ENCODE results near the gene STOM. TPM values are rescaled to one million over a fixed set of nuclear protein-coding genes. Genes with fewer than 3 reads are reported as not detected.

Gene STOM
- polyA plus RNA-seq, 4 donors: 71.7 to 90.3 (median 83.5) TPM

DNA sequence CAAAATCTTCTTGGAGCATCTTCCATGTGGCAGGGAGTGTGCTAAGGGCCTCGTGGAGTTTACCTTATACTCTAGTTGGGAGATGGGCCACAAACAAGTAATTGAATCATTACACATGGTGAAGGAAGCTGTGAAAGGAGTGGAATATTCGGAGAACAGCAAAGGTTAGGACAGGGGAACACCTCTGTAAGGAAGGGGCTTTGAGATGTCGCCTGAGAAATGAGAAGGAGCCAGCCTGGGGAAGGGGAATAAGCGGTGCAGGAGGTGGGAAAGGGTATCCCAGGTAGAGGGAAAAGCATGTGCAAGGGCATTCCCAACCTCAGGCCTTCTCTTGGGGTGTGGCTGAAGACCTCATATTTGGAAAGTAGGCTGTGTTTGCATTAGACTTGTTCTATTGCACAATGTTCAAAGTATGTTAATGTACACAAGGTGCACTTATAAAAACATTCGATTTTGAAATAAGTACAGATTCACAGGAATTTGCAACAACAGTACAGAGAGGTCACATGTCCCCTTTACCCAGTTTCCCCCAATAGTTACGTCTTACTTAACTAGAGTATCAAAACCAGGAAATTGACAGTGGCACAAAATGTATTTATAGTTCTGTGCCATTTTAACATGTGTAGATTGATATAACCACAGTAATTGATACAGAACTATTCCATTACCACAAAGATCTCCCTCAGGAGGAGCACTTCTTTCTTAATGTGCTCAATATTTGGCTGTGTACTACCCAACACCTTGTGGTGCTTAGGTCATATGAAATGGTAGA lies 2.4 kb upstream of the STOM start:
- DNase-seq (ENCODE audit: low read depth in 4 of 4, low spot score in 3 of 4): no peak

DNA sequence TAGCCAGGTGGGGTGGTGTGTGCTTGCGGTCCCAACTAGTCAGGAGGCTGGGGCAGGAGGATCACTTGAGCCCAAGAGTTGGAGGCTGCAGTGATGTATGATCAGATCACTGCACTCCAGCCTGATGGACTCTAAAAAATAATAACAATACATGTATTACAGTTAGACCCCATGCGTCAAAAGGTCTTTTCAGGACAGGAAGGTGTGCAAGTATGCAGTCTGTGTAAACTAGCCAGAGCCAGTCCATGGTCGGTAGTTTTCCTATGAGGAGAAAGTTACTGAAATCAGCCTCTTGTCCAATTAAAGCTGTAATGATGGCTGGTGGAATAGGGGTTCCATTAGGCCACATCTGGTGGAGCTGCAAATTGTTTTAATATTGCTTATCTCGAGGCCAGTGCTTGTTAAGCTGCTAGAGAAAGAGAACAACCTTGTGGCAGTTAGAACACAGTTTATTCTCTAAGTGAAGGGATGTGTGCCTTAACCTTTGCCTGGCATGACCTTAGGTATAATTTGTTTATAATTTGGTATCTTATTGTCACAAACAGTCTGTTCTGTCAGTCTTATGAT lies 1.5 kb upstream of the STOM start:
- DNase-seq (ENCODE audit: low read depth in 4 of 4, low spot score in 3 of 4): no peak

DNA sequence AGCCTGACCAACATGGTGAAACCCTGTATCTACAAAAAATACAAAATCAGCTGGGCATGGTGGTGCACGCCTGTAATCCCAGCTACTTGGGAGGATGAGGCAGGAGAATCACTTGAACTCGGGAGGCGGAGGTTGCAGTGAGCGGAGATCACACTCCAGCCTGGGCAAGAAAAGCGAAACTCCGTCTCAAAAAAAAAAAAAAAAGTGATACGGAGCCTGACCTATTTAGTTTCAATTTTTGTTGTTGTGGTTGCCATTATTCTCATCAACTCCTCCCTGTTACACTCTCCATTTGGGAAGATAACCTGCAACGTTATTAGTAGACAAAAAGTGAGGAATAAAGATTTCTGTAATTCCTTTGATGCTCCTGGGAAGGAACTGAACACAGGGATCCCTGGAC lies 1.3 kb downstream of the STOM start:
- no peak for DNase-seq (ENCODE audit: low read depth in 4 of 4, low spot score in 3 of 4)

DNA sequence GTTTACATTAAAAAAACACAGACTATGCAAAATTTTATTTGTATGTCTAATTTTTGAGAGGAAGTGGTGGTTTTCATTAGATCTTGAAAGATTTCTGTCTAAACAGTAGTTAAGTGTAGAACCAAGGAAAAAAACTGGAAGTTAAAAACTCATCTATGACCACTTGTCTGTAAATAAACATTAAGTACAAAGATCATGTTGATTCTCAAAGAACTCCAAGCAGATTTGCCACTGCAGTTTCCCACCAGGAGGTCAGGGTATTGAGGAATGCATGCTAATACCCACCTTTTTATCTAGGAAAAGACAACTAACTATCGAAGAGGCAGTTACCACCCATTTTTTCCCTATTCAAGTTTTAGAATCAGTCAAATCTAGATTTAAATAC lies 1.9 kb downstream of the STOM start:
- no peak for DNase-seq (ENCODE audit: low read depth in 4 of 4, low spot score in 3 of 4)

DNA sequence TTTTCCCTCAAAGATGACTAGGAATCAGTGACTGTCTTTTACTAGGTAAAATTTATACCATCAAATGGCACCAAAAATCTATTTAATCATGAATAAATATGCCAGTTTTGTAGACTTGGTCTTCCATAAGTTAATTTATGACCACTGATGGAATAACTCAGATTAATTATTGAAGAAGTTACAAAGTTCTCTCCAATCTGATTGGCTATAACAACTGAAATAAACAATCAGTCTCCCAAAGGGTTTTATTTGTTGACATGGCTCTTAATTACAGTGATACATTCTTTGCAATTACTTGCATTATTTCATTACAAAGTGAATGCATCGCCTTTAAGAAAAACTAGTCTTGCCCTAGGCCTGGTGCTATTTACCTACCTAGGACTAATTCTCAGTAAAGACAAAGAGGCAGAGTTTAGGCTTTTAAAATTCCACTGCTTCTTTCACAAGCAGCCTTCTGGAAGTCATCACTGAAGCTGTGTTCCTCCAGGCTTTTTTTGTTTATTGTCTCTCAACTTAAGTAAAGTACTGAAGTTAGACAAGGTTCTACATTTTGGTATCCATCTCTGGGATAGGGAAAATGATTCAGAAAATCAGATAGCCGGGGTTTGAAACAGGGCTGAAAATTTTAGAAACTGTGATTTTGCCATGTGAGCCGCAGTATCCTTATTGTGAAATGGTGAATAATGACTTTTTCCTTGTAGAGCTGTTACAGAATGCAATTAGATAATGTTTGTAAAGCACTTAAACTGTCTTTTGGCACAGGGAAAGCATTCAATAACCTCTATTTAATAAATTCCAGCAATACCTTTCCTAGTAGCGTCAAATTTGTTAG lies 2.5 kb downstream of the STOM start:
- no peak for DNase-seq (ENCODE audit: low read depth in 4 of 4, low spot score in 3 of 4)

DNA sequence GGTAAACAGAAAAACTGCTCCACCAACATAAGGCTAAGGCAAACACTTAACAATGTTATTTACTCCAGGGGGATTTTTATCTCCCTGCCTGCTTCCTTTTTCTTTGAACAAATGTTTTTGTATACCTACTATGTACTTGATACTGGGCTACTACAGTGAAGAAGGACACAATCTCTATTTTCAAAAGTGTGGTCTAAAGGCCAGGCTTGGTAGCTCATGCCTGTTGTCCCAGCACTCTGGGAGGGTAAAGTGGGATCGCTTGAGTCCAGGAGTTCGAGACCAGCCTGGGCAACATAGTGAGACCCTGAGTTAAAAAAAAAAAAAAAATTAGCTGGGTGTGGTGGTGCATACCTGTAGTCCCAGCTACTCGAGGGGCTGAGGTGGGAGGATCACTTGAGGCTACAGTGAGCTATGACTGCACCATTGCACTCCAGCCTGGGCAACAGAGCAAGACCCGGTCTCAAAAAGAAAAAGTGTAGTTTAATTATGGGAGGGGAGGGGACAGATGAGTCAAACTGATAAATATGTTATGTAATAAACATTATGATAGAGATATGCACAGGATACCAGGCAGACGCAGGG lies 3.3 kb downstream of the STOM start:
- no peak for DNase-seq (ENCODE audit: low read depth in 4 of 4, low spot score in 3 of 4)

DNA sequence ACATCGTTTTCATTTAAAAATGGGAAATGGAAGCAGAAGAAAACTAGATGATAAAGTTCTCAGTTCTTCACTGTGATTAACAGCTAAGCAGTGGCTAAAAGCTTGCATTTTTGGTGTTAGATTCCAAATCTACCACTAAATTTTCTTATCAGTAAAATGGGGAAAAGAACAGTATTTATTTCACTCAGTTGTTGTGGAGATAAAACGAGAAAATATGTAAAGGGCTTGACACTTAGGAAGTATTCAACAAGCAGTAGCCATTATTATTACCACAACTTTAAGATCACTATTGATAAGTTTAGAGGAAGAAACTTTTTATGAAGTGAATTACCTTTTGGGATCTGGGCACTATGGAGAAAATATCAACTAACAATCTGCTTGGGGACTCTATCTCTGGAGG lies 4.5 kb downstream of the STOM start:
- DNase-seq (ENCODE audit: low read depth in 4 of 4, low spot score in 3 of 4): no peak

DNA sequence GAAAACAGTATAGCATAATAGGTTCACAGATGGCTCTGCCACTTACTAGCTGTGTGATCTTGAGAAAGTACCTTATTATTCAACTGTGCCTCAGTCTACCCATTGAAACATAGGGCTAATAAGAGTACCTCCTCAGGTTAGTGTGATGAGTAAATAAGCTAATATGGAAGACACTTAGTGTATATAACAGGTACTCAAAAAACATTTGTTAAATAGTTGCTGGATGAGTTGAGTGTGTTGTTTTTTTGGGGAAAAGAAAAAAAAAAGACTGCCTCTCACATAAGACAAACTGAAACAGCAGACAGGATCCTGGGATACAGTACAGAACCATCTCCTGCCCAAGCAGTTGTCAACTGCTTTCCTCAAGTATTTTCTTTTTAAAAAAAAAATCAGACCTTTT lies 5.2 kb downstream of the STOM start:
- DNase-seq (ENCODE audit: low read depth in 4 of 4, low spot score in 3 of 4): no peak

DNA sequence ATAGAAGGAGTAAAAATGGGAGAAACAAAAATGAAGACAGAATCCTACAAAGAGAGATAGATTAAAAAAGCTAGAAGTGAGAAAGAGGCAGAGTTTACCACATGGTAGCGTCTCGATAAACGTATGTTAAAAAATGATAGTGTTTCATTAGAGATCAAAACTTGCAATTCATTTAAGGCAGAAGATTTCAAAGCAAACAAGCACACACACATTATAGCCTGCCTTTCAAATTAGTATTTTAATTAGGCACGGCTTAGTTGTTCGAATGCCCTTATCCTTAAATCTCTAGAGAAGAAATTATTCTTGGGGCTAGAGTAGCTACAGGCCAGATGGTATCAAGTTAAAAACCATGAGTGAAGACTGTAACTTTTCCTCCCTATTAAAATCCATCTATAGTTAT lies 6.0 kb downstream of the STOM start:
- DNase-seq (ENCODE audit: low read depth in 4 of 4, low spot score in 3 of 4): no peak

DNA sequence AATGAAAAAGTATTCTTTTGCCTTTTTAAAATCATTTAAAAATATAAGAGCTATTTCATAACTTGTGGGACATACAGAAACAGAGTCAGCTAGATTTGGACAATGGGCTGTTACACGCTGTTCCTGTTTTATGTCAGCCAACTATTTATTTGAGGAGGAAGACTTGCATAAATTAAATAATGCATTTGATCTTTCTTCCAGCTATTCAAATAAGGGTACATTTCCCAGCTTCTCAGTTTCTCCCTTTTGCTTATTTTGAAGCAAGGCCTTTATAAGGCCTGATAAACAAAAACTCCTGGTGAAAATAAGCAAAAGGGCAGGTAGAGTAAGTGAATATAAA lies 6.5 kb downstream of the STOM start:
- DNase-seq (ENCODE audit: low read depth in 4 of 4, low spot score in 3 of 4): no peak

DNA sequence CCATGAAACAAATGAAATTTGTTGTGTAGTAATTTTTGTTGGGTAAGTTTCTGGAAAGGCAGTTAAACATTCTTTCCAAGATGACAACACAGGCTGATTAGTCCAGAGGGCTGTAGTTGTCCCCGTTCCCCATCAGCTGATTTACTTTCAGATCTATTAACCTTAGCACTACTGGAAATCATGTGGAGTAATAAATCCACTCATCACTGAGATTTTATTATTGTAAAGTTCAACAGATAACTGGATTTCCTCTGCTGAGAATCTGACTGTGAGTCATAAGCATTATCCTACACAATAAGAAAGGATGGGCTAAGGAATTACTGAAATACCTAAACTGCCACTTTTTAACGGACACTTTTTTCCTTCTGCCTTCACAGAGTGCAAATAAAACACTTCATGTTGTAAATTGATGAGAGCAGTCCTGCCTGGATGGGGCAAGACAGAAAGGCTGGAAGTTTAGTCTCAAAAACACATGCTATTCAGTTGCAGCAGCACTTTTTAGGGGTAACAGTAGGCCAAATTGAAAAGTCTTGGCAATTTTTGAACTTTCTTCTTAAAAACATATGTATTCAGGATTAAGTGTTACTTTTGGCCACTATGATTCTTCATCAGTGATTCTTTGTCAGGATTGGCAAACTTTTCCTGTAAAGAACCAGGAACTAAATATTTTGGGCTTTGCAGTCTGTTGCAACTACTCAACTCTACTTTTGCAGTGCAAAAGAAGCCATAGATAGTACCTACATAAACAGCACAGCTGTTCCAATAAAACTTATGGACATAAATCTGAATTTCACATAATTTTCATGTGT lies 7.0 kb downstream of the STOM start:
- DNase-seq (ENCODE audit: low read depth in 4 of 4, low spot score in 3 of 4): no peak

DNA sequence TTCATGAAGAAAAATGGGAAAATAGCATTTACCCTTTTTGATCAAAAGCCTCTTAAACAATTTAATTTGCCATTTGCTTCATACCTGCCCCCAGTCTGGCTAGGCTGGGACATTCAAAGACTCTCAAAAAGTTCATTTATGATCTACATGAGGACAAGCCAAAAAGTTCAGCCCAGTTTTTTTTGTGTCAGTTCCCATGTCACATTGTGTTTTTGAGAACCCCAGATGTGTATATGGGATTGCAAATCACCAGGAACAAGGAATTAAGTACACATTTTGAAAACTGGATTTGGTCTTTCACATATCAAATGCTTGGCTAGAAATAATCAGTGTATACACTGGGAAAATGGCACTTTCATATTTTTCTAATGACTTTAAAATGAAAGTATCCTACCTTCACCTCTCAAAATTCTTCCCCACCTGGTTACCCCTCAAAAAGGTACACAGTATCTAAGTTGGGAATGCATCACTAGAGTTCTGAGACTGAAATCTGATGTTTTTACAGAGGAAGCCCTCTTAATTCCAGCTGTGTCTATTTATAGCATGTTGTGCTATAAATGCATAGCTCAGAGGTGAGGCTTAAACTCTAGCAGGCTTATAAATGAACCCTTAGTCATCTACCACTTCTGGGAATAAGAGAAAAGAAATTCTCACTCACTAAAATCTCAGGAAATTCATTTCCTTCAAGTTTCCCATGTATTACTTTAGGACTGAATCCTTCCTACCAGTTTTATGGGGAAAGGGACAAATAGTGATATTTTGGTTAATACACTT lies 9.3 kb downstream of the STOM start:
- DNase-seq (ENCODE audit: low read depth in 4 of 4, low spot score in 3 of 4): no peak

DNA sequence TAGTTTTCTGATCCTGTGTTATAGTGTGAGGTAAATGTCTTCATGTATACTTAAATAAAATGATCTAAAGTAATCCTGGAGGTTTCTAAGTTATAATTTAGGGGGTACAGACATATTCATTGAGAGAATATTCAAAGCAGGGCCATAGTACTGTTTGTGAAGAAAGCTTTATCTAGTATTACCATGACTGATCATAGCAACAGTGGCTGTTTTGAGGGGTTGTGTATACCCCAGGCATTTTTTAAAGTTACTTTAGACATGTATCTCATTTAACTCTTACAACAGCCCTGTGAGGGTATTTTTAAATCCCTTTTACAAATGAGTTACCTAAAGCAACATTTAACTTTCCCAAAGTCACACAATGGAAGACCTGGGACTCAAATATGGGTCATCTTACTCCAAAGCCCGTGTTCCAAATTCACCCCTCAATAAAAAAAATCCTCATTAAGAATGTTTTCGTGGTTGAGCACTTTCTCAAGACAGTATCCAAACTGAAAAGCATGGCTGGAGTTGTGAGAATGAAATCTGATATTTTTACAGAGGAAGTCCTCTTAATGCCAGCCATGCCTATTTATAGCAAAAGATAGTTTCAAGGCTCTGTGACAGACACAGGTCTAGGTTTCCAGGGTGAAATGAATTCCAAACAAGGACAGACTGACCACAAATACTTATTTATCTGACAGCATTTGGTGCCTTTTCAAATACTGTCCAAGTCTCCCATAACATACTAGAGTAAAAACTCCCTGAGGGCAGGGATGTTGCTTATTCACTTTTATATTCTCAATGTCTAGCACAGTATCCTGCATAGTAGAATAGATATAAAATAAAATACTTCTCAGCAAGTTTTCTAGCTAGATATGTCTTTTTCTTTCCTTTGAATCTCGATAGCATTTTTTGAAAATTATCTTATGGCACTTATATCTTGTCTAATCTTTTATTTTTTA lies 10.4 kb downstream of the STOM start:
- DNase-seq (ENCODE audit: low read depth in 4 of 4, low spot score in 3 of 4): no peak

DNA sequence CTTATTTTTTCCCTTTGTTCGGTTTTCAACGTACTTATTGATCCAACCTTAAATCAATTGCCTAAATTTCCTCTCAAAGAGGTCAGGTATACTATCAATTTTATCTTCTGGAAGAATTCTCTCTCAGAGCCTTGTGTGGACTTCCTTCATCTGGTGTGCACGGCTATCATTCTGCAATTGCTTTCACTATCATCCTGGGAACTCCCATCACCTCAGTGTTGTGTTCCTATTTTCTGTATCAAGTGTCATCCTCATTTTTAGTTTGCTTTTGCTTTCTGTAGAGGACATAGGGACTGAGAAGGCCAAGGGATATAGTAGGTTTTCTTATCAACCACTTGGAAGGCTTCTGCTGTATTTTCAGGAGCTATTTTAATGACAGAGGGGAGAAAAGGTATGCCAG lies 11.3 kb downstream of the STOM start:
- DNase-seq (ENCODE audit: low read depth in 4 of 4, low spot score in 3 of 4): no peak

DNA sequence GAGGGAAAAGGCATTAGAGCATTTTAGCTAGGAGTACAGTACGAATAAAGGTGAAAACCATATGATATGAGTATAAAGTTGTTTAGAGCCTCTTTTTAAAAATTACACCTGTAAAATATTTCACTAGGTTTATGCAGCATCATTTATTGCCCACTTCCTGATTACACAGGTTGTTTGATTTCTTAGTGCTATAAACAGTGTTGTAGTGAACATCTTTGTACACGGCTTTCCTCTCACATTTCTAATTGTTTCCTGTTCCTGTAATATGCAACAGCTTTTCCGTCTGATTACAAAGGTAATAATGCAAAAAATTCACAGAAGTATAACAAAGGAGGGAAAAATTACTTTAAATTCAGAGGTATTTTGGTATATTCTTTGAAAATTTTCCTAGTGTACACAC lies 13.0 kb downstream of the STOM start:
- no peak for DNase-seq (ENCODE audit: low read depth in 4 of 4, low spot score in 3 of 4)

DNA sequence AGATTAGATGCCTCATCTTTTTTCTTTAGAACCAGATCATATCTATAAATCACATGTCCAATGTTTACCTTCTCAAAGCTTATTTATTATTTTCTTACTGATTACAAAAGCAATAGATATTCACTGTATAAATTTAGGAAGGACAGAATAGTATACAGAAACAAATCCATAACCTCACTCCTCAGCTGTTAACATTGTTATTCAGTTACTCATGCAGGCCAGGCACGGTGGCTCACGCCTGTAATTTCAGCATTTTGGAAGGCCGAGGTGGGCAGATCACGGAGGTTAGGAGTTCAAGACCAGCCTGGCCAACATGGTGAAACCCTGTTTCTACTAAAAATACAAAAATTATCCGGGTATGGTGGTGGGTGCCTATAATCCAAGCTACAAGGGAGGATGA lies 15.3 kb downstream of the STOM start:
- no peak for DNase-seq (ENCODE audit: low read depth in 4 of 4, low spot score in 3 of 4)

DNA sequence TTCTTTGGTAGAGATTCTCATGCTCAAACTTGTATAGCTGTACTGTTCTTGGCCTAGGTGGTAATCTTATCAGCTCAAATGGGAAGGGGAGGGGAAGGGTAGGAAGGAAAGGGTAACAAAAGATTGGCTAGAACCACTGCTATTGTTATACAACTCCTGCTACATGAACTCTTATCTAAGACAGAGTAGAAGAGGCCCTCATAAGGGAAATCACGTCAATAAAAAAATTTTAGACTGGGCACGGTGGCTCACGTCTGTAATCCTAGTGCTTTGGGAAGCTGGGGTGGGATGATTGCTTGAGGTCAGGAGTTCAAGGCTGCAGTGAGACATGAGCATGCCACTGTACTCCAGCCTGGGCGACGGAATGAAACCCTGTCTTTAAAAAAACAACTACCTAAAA lies 15.9 kb downstream of the STOM start:
- no peak for DNase-seq (ENCODE audit: low read depth in 4 of 4, low spot score in 3 of 4)

DNA sequence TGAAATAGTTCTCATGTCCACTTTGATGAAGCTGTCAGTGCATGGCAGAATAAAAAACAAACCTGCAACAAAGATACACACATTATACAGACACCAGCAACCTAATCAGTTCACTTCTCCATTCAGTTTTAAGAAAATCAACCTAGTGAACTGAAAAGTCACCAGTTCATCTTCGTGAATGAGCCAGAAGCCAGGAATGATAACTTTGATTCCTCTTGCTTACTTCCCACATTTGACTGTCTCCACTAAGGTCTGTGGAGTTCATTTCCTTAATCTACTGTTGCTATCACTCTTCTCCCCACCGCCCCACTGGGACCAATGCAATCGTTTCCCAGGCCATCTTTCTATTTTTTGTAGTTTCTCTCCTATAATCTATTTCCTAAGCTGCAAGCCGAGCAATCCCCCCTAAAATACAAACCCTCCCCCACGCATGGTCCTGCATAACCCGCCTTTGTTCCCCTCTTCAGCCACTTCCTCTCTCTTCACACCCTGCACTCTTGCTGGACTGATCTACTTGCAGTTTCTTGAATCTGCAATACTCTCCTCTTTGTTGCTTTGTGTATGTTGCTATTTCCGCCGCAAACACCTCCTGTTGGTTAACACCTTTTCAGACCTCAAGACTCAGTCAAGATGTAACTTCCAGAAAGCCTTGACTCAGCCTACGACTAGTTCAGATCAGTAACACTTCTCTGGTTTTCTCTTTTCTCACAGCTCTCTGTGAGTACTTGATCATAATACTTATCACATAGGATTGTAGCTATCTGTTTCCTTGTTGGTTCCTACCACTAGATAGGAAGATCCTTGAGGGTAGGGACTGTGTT lies 16.6 kb downstream of the STOM start:
- no peak for DNase-seq (ENCODE audit: low read depth in 4 of 4, low spot score in 3 of 4)
